NCI-H1092 treated with DMSO at 0.1 percent for 48 hours (cell line): ENCODE measurements around the gene PSMA8.
"Not testable (repeated sequence)": the region's sequence is repeated elsewhere in the genome, so short reads cannot be mapped to it uniquely, and the experiment has no call there.

ENCODE experiments used
- DNase-seq: peaks from one replicate; lab custom pipeline; 2025; lab: John Stamatoyannopoulos, UW

PSMA8 gene

GRCh38 chr18:26176134-26176533, 42.5 kb downstream of the PSMA8 start:
- DNase-seq = no peak

- no peak for DNase-seq
Measured at GRCh38 chr18:26181343-26181826, 47.7 kb downstream of the PSMA8 start.

GRCh38 chr18:26183395-26184112, 49.9 kb downstream of the PSMA8 start:
- DNase-seq = no peak

GRCh38 chr18:26185267-26185666, 51.6 kb downstream of the PSMA8 start:
- DNase-seq = no peak

- DNase-seq = no peak
Measured at GRCh38 chr18:26190506-26190905, 56.8 kb downstream of the PSMA8 start.

GRCh38 chr18:26192233-26192632, 58.6 kb downstream of the PSMA8 start:
- no peak for DNase-seq

GRCh38 chr18:26196605-26197004, 62.9 kb downstream of the PSMA8 start:
- no peak for DNase-seq

GRCh38 chr18:26202001-26202400, 68.3 kb downstream of the PSMA8 start:
- DNase-seq = not testable (repeated sequence)

- DNase-seq = no peak
Measured at GRCh38 chr18:26205318-26205717, 71.6 kb downstream of the PSMA8 start.

GRCh38 chr18:26206488-26206887, 72.8 kb downstream of the PSMA8 start:
- DNase-seq = no peak

GRCh38 chr18:26207937-26208336, 74.3 kb downstream of the PSMA8 start:
- DNase-seq = no peak

- no peak for DNase-seq
Measured at GRCh38 chr18:26208977-26209376, 75.3 kb downstream of the PSMA8 start.

GRCh38 chr18:26210147-26210546, 76.5 kb downstream of the PSMA8 start:
- DNase-seq = no peak

GRCh38 chr18:26215247-26215970, 81.7 kb downstream of the PSMA8 start:
- no peak for DNase-seq

GRCh38 chr18:26225022-26225693, 91.5 kb downstream of the PSMA8 start:
- DNase-seq = no peak

- DNase-seq = no peak
Measured at GRCh38 chr18:26225915-26226228, 92.2 kb downstream of the PSMA8 start.

GRCh38 chr18:26226229-26227050, 92.8 kb downstream of the PSMA8 start, which contains the start of gene TAF4B:
TSS of gene TAF4B (plus strand) at chr18:26226445. CDS start at chr18:26226934, 489 bp downstream.
- peak; percentile 80 for DNase-seq

- DNase-seq = peak; percentile 39
Measured at GRCh38 chr18:26227051-26227670, 93.5 kb downstream of the PSMA8 start.

GRCh38 chr18:26228562-26229260, 95.0 kb downstream of the PSMA8 start:
- no peak for DNase-seq

GRCh38 chr18:26230497-26230896, 96.8 kb downstream of the PSMA8 start:
- no peak for DNase-seq

- no peak for DNase-seq
Measured at GRCh38 chr18:26233208-26233607, 99.5 kb downstream of the PSMA8 start.
